Measurements from ENCODE around the gene SYT5. TPM values are rescaled to one million over a fixed set of nuclear protein-coding genes. Genes with fewer than 3 reads are reported as not detected.

SYT5 gene
- total RNA-seq, 3 donors from 2014 or later (not counting 1 experiment from before 2014, with no cell fraction given) = 4.9 to 6.1 (median 5.3) TPM

GRCh38 chr19:55224038-55224665 is 44.1 kb upstream of the SYT5 start:
- H3K4me1 Mint-ChIP-seq = peaks cover 4 to 11% of the 10 kb centered on the region in 2 donors
- H3K36me3 ChIP-seq (ENCODE audit: control insufficient read depth, insufficient read depth, low read length) = peaks cover 22% of the 10 kb centered on the region
- no peaks in the 10 kb centered on the region for H3K27me3 ChIP-seq (ENCODE audit: control insufficient read depth, insufficient read depth, low read length)
- H3K27me3 Mint-ChIP-seq (ENCODE audit: low read depth in 2 of 2) = no peaks in the 10 kb centered on the region
- H3K36me3 Mint-ChIP-seq = no peaks in the 10 kb centered on the region
- H3K9me3 ChIP-seq (ENCODE audit: control insufficient read depth, insufficient read depth, low read length) = no peaks in the 10 kb centered on the region
- H3K4me3 ChIP-seq (ENCODE audit: low read length) = no peak overlapping the region
- ATAC-seq (no peak), DNase-seq (no peak)
- H3K4me1 ChIP-seq (ENCODE audit: control insufficient read depth, insufficient read depth, low read length) = no peaks in the 10 kb centered on the region
- 87% methylated on average over 26 of the region's 26 CpGs for WGBS (ENCODE audit: insufficient coverage)
- no peak overlapping the region for H3K4me3 Mint-ChIP-seq
- intact Hi-C loops (cut with micrococcal nuclease) = no loop called here
- no peak for TF ChIP-seq CTCF (IDR thresholded peaks at IDR 0.05)
- H3K27ac ChIP-seq (ENCODE audit: low read length) = no peak overlapping the region
- H3K9me3 Mint-ChIP-seq = no peaks in the 10 kb centered on the region
- peak overlapping the region; percentile 18 to 36 for H3K27ac Mint-ChIP-seq

GRCh38 chr19:55223291-55224037 is 43.4 kb upstream of the SYT5 start:
- Mint-ChIP-seq H3K4me1 (peaks cover 4 to 11% of the 10 kb centered on the region in 2 donors), H3K4me3 (no peak overlapping the region), H3K9me3 (no peaks in the 10 kb centered on the region), H3K27ac (peak overlapping the region in 1 of 2 donors; percentile 36), H3K27me3 (ENCODE audit: low read depth in 2 of 2) (no peaks in the 10 kb centered on the region), H3K36me3 (no peaks in the 10 kb centered on the region)
- no peak for TF ChIP-seq CTCF (IDR thresholded peaks at IDR 0.05)
- H3K36me3 ChIP-seq (ENCODE audit: control insufficient read depth, insufficient read depth, low read length) = peaks cover 16% of the 10 kb centered on the region
- no peak for ATAC-seq
- H3K4me3 ChIP-seq (ENCODE audit: low read length) = no peak overlapping the region
- H3K27ac ChIP-seq (ENCODE audit: low read length) = no peak overlapping the region
- no peaks in the 10 kb centered on the region for H3K27me3 ChIP-seq (ENCODE audit: control insufficient read depth, insufficient read depth, low read length)
- intact Hi-C loops (cut with micrococcal nuclease) = no loop called here
- H3K4me1 ChIP-seq (ENCODE audit: control insufficient read depth, insufficient read depth, low read length) = no peaks in the 10 kb centered on the region
- DNase-seq = no peak
- whole genome bisulfite sequencing (ENCODE audit: insufficient coverage) = 84% methylated on average over 17 of the region's 17 CpGs
- H3K9me3 ChIP-seq (ENCODE audit: control insufficient read depth, insufficient read depth, low read length) = no peaks in the 10 kb centered on the region

GRCh38 chr19:55220525-55220924 is 40.4 kb upstream of the SYT5 start:
- TF ChIP-seq CTCF (IDR thresholded peaks at IDR 0.05) = no peak
- no peaks in the 10 kb centered on the region for H3K36me3 Mint-ChIP-seq
- Histone ChIP-seq H3K27me3 (ENCODE audit: control insufficient read depth, insufficient read depth, low read length) (no peaks in the 10 kb centered on the region), H3K4me3 (ENCODE audit: low read length) (no peak overlapping the region), H3K27ac (ENCODE audit: low read length) (no peak overlapping the region), H3K36me3 (ENCODE audit: control insufficient read depth, insufficient read depth, low read length) (no peaks in the 10 kb centered on the region), H3K4me1 (ENCODE audit: control insufficient read depth, insufficient read depth, low read length) (peaks cover 12% of the 10 kb centered on the region), H3K9me3 (ENCODE audit: control insufficient read depth, insufficient read depth, low read length) (no peaks in the 10 kb centered on the region)
- peaks cover 0 to 5% of the 10 kb centered on the region in 2 donors for H3K27me3 Mint-ChIP-seq (ENCODE audit: low read depth in 2 of 2)
- H3K4me3 Mint-ChIP-seq = no peak overlapping the region
- WGBS (ENCODE audit: insufficient coverage) = 94% methylated on average over 9 of the region's 9 CpGs
- ATAC-seq = no peak
- H3K27ac Mint-ChIP-seq = no peak overlapping the region
- H3K9me3 Mint-ChIP-seq = no peaks in the 10 kb centered on the region
- H3K4me1 Mint-ChIP-seq = peaks cover 14 to 18% of the 10 kb centered on the region in 2 donors
- no peak for DNase-seq
- intact Hi-C loops (cut with micrococcal nuclease) = no loop called here
